Measurements from ENCODE around the gene ACVR1C. TPM values are rescaled to one million over a fixed set of nuclear protein-coding genes. Genes with fewer than 3 reads are reported as not detected.

ACVR1C gene
- total and polyA plus RNA-seq, 2 of the 4 experiments (the other 2 are of a cell fraction), result 0.07 to 0.18 TPM

GRCh38 chr2:157501026-157501425, 127.6 kb downstream of the ACVR1C start:
- Histone ChIP-seq H4K20me1 (ENCODE audit: insufficient read depth, low read length) (no peaks in the 10 kb centered on the region), H3K27ac (ENCODE audit: insufficient read depth, low read length) (no peak overlapping the region), H2AK9ac (replicated peaks; ENCODE audit: low read depth, low read length, poor library complexity) (no peak overlapping the region), H3K4me3 (ENCODE audit: insufficient read depth, low read depth, low read length) (no peak overlapping the region), H3K4ac (ENCODE audit: low read depth, low read length) (no peak overlapping the region), H2BK20ac (ENCODE audit: low read depth, low read length) (no peak overlapping the region), H3K14ac (replicated peaks; ENCODE audit: low read depth, low read length) (no peak overlapping the region), H4K91ac (ENCODE audit: insufficient read depth, low read depth, low read length) (no peak overlapping the region), H3K36me3 (ENCODE audit: control insufficient read depth, insufficient read depth, low read length) (no peaks in the 10 kb centered on the region), H3K23ac (ENCODE audit: low read depth, low read length) (no peak overlapping the region), H2BK5ac (ENCODE audit: low read depth, low read length, poor library complexity, severe bottlenecking) (no peak overlapping the region), H2AFZ (replicated peaks; ENCODE audit: low read length, poor library complexity) (no peak overlapping the region), H3K9ac (ENCODE audit: low read depth, low read length) (no peak overlapping the region), H2AK5ac (ENCODE audit: low read depth, low read length) (no peak overlapping the region), H3K79me1 (ENCODE audit: low read depth in 1 of 2, low read length in 2 of 2) (no peaks in the 10 kb centered on the region), H3K18ac (ENCODE audit: low read depth, low read length) (no peak overlapping the region), H4K8ac (ENCODE audit: low read depth in 2 of 2, low read length in 2 of 2) (no peak overlapping the region), H2BK120ac (ENCODE audit: low read depth, low read length) (no peak overlapping the region), H3K27me3 (ENCODE audit: control insufficient read depth, insufficient read depth, low read length) (no peaks in the 10 kb centered on the region; the same call in 1 of the 2 replicates), H2BK15ac (ENCODE audit: low read depth, low read length) (no peak overlapping the region), H3K4me2 (ENCODE audit: low read depth, low read length) (no peak overlapping the region), H3K9me1 (ENCODE audit: insufficient read depth, low read length) (no peaks in the 10 kb centered on the region), H3K56ac (ENCODE audit: extremely low read depth, insufficient read depth, low read length) (no peak overlapping the region), H3K4me1 (ENCODE audit: control insufficient read depth, insufficient read depth, low read length) (no peaks in the 10 kb centered on the region), H4K5ac (ENCODE audit: low read depth, low read length) (no peak overlapping the region), H3K9me3 (ENCODE audit: control insufficient read depth, insufficient read depth, low read length) (no peaks in the 10 kb centered on the region)
- POLR2A ChIA-PET (ENCODE audit: unreplicated experiment), result no interaction called here
- no peak for ATAC-seq (ENCODE audit: low read depth)
- dilution Hi-C loops (cut with HindIII; ENCODE audit: low sequenced_read_pairs, unreplicated experiment), result no loop called here
- CTCF ChIA-PET, result no interaction called here
- DNase-seq, result no peak
- in situ Hi-C loops (cut with MboI; ENCODE audit: low sequenced_read_pairs), result no loop called here
- BruUV-seq (replicated peaks), result no TSS peak
- intact Hi-C loops (cut with micrococcal nuclease), result no loop called here
- WGBS, 2 experiments (ENCODE audit: extremely low coverage in 2 of 2, insufficient read length in 1 of 2), result no CpG with 5 or more reads among the region's 2 CpGs
- TF ChIP-seq FOS (IDR thresholded peaks at IDR 0.05; ENCODE audit: low read depth, low read length), result no peak
- TF ChIP-seq USF2 (IDR thresholded peaks at IDR 0.05; ENCODE audit: low read depth, low read length), result no peak
- no peak for TF ChIP-seq BHLHE40 (IDR thresholded peaks at IDR 0.05; ENCODE audit: low read depth, low read length)

Data from IMR-90 (cell line).